H9 (cell line): ENCODE results near the gene VIPR1. TPM values are rescaled to one million over a fixed set of nuclear protein-coding genes. Genes with fewer than 3 reads are reported as not detected.

ENCODE experiments used
- DNase-seq: peaks from one replicate; pipeline ENCODE4 v3.0.0-alpha.2; 2017
- H2AFZ ChIP-seq: one replicate; pipeline ENCODE4 v1.6.1; 2013; ENCODE audit warnings: mild to moderate bottlenecking, low read length, control low read depth, moderate library complexity
- H2AK5ac ChIP-seq: 2 replicates; pipeline ENCODE4 v1.6.1; 2013; ENCODE audit warnings: low read length, control low read depth, mixed read lengths; ENCODE audit not compliant: insufficient read length
- H2BK120ac ChIP-seq: one replicate; pipeline ENCODE4 v1.6.1; 2013; ENCODE audit warnings: low read depth, mild to moderate bottlenecking, low read length, control low read depth, inconsistent platforms; ENCODE audit not compliant: poor library complexity, severe bottlenecking
- H2BK12ac ChIP-seq: 2 replicates; pipeline ENCODE4 v1.6.1; 2013; ENCODE audit warnings: low read length, control low read depth, mixed read lengths, low read depth; ENCODE audit not compliant: insufficient read length
- H2BK15ac ChIP-seq: 2 replicates; pipeline ENCODE4 v1.6.1; 2013; ENCODE audit warnings: low read depth, low read length, control low read depth
- H2BK20ac ChIP-seq: one replicate; pipeline ENCODE4 v1.6.1; 2013; ENCODE audit warnings: low read depth, mild to moderate bottlenecking, low read length, control low read depth, inconsistent platforms; ENCODE audit not compliant: poor library complexity, severe bottlenecking
- H2BK5ac ChIP-seq: 2 replicates; pipeline ENCODE4 v1.6.1; 2013; ENCODE audit warnings: low read length, control low read depth, mixed read lengths; ENCODE audit not compliant: insufficient read length
- H3K14ac ChIP-seq: 2 replicates; pipeline ENCODE4 v1.6.1; 2013; ENCODE audit warnings: low read length, control low read depth; ENCODE audit not compliant: insufficient read depth
- H3K18ac ChIP-seq: 2 replicates; pipeline ENCODE4 v1.6.1; 2013; ENCODE audit warnings: low read depth, mild to moderate bottlenecking, mixed read lengths, low read length, control low read depth; ENCODE audit not compliant: insufficient read length
- H3K23ac ChIP-seq: 2 replicates; pipeline ENCODE4 v1.6.1; 2013; ENCODE audit warnings: low read length, control low read depth, mixed read lengths, low read depth; ENCODE audit not compliant: insufficient read length
- H3K23me2 ChIP-seq: 2 replicates; pipeline ENCODE4 v1.6.1; 2013; ENCODE audit warnings: low read depth, mild to moderate bottlenecking, mixed read lengths, low read length, control low read depth; ENCODE audit not compliant: insufficient read length, poor library complexity, severe bottlenecking
- H3K27ac ChIP-seq: 2 replicates; pipeline ENCODE4 v1.5.1; 2013; ENCODE audit warnings: low read length, control low read depth, mixed read lengths, low read depth; ENCODE audit not compliant: insufficient read length
- H3K27me3 ChIP-seq: 2 replicates; pipeline ENCODE4 v1.6.1; 2013; ENCODE audit warnings: low read length, control low read depth, inconsistent platforms; ENCODE audit not compliant: insufficient read depth
- H3K4ac ChIP-seq: 2 replicates; pipeline ENCODE4 v1.6.1; 2013; ENCODE audit warnings: low read depth, mild to moderate bottlenecking, control low read depth, inconsistent platforms, low read length, moderate library complexity
- H3K4me1 ChIP-seq: 2 replicates; pipeline ENCODE4 v1.6.1; 2013; ENCODE audit warnings: low read length, control low read depth, inconsistent platforms; ENCODE audit not compliant: insufficient read depth
- H3K4me2 ChIP-seq: 2 replicates; pipeline ENCODE4 v1.6.1; 2013; ENCODE audit warnings: low read length, control low read depth, mixed read lengths; ENCODE audit not compliant: insufficient read length, insufficient read depth
- H3K56ac ChIP-seq: 2 replicates; pipeline ENCODE4 v1.6.1; 2013; ENCODE audit warnings: low read depth, mild to moderate bottlenecking, mixed read lengths, low read length, control low read depth; ENCODE audit not compliant: insufficient read length
- H3K79me1 ChIP-seq: 2 replicates; pipeline ENCODE4 v1.6.1; 2013; ENCODE audit warnings: low read depth, mild to moderate bottlenecking, moderate library complexity, low read length, control low read depth, inconsistent platforms; ENCODE audit not compliant: insufficient read depth, poor library complexity, severe bottlenecking
- H3K79me2 ChIP-seq: 2 replicates; pipeline ENCODE4 v1.6.1; 2013; ENCODE audit warnings: low read length, control low read depth, inconsistent platforms; ENCODE audit not compliant: insufficient read depth
- H3K9ac ChIP-seq: 2 replicates; pipeline ENCODE4 v1.6.1; 2013; ENCODE audit warnings: low read length, control low read depth, mixed read lengths; ENCODE audit not compliant: insufficient read length; ENCODE audit errors: extremely low read depth
- H3K9me3 ChIP-seq: one replicate; pipeline ENCODE4 v1.6.1; 2013; ENCODE audit warnings: low read depth, low read length, inconsistent platforms; ENCODE audit not compliant: control insufficient read depth
- H3T11ph ChIP-seq: one replicate; pipeline ENCODE4 v1.6.1; 2013; ENCODE audit warnings: mild to moderate bottlenecking, low read length, control low read depth, inconsistent platforms
- H4K20me1 ChIP-seq: one replicate; pipeline ENCODE4 v1.6.1; 2013; ENCODE audit not compliant: control insufficient read depth, insufficient read length, insufficient read depth
- H4K5ac ChIP-seq: 2 replicates; pipeline ENCODE4 v1.6.1; 2013; ENCODE audit warnings: low read depth, mild to moderate bottlenecking, mixed read lengths, low read length, control low read depth; ENCODE audit not compliant: insufficient read length
- H4K8ac ChIP-seq: replicated peaks from 2 replicates; pipeline ENCODE4 v1.6.1; 2013; ENCODE audit warnings: low read length, control low read depth, mixed read lengths, low read depth; ENCODE audit not compliant: insufficient read length
- H4K91ac ChIP-seq: 2 replicates; pipeline ENCODE4 v1.6.1; 2013; ENCODE audit warnings: low read depth, mild to moderate bottlenecking, moderate library complexity, mixed read lengths, low read length, control low read depth; ENCODE audit not compliant: insufficient read length
- H3K27ac Mint-ChIP-seq, 3 experiments: 2 replicates in 2 of 3; 3 replicates in 1 of 3; pipeline ENCODE4 v1.8.0; 2020 to 2021; ENCODE audit warnings: mixed read lengths in 3 of 3, mild to moderate bottlenecking in 1 of 3, moderate library complexity in 1 of 3
- H3K27me3 Mint-ChIP-seq: 2 replicates; pipeline ENCODE4 v1.8.0; 2021; ENCODE audit warnings: low read depth, mild to moderate bottlenecking, moderate library complexity, mixed read lengths
- H3K36me3 Mint-ChIP-seq, 3 experiments: 2 replicates in 2 of 3; 3 replicates in 1 of 3; pipeline ENCODE4 v1.8.0; 2020 to 2021; ENCODE audit warnings: low read depth in 3 of 3, mixed read lengths in 3 of 3; ENCODE audit not compliant: insufficient read depth in 1 of 3
- H3K4me1 Mint-ChIP-seq, 2 experiments: 2 replicates each; pipeline ENCODE4 v1.8.0; 2020; ENCODE audit warnings: mixed read lengths in 2 of 2
- H3K4me3 Mint-ChIP-seq, 2 experiments: 2 replicates in 1 of 2; 3 replicates in 1 of 2; pipeline ENCODE4 v1.8.0; 2020 to 2021; ENCODE audit warnings: mild to moderate bottlenecking in 2 of 2, mixed read lengths in 2 of 2, moderate library complexity in 1 of 2
- H3K9me3 Mint-ChIP-seq, 2 experiments: 2 replicates in 1 of 2; 3 replicates in 1 of 2; pipeline ENCODE4 v1.8.0; 2020; ENCODE audit warnings: mild to moderate bottlenecking in 2 of 2, mixed read lengths in 2 of 2, moderate library complexity in 1 of 2
- WGBS: extraction: QIAGEN DNeasy Blood & Tissue Kit; methylation state at CpG from one replicate; pipeline ENCODE4 v1.1.7; 2013; ENCODE audit warnings: missing lambda C conversion rate, low lambda C conversion rate, mixed read lengths; ENCODE audit not compliant: insufficient read length; ENCODE audit errors: extremely low coverage; 5-methylcytosine and 5-hydroxymethylcytosine counted together
- total RNA-seq: library from RNA; stranded (reverse); gene quantifications from 2 replicates; pipeline ENCODE4 v1.2.1, GENCODE V29; 2021
- TF ChIP-seq, protein P1 (sequence below): fragments of 200-600 bp; sonication (generic); conservative IDR thresholded peaks from 3 replicates; pipeline ENCODE4 v1.8.0; 2021; ENCODE audit warnings: antibody characterized with exemption, mild to moderate bottlenecking

VIPR1 gene
- total RNA-seq, 1 experiment from 2014 or later: 6.5 TPM

- H3K79me1 ChIP-seq: no peaks in the 10 kb centered on the region
- H3K79me2 ChIP-seq: no peaks in the 10 kb centered on the region
- no peak overlapping the region for H2AFZ ChIP-seq
Measured at GRCh38 chr3:42473083-42473932, 29.1 kb upstream of the VIPR1 start.

More at GRCh38 chr3:42473083-42473932, 29.1 kb upstream of the VIPR1 start:
- no peaks in the 10 kb centered on the region for H3K9me3 Mint-ChIP-seq
- H4K5ac ChIP-seq: no peak overlapping the region
- no CpG with 5 or more reads among the region's 10 CpGs for WGBS
- no peak overlapping the region for H2BK15ac ChIP-seq
- TF ChIP-seq, protein P1, sequence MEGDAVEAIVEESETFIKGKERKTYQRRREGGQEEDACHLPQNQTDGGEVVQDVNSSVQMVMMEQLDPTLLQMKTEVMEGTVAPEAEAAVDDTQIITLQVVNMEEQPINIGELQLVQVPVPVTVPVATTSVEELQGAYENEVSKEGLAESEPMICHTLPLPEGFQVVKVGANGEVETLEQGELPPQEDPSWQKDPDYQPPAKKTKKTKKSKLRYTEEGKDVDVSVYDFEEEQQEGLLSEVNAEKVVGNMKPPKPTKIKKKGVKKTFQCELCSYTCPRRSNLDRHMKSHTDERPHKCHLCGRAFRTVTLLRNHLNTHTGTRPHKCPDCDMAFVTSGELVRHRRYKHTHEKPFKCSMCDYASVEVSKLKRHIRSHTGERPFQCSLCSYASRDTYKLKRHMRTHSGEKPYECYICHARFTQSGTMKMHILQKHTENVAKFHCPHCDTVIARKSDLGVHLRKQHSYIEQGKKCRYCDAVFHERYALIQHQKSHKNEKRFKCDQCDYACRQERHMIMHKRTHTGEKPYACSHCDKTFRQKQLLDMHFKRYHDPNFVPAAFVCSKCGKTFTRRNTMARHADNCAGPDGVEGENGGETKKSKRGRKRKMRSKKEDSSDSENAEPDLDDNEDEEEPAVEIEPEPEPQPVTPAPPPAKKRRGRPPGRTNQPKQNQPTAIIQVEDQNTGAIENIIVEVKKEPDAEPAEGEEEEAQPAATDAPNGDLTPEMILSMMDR: no peak
- peaks cover 18% of the 10 kb centered on the region for H3K27me3 Mint-ChIP-seq
- H3K23me2 ChIP-seq: no peaks in the 10 kb centered on the region
- H3K27me3 ChIP-seq: no peaks in the 10 kb centered on the region
- H3T11ph ChIP-seq: no peak overlapping the region
- no peaks in the 10 kb centered on the region for H4K20me1 ChIP-seq
- no peaks in the 10 kb centered on the region for H3K36me3 Mint-ChIP-seq
- H3K4me1 Mint-ChIP-seq: peaks cover 3 to 6% of the 10 kb centered on the region in 2 experiments; a peak in 2 of 4 replicates
- no peak overlapping the region for H2BK120ac ChIP-seq
- H2BK5ac ChIP-seq: no peak overlapping the region
- no peak for DNase-seq
- H3K4me1 ChIP-seq: no peaks in the 10 kb centered on the region
- no peak overlapping the region for H3K4me2 ChIP-seq
- H3K27ac ChIP-seq: no peak overlapping the region
- no peaks in the 10 kb centered on the region for H3K9me3 ChIP-seq
- H3K27ac Mint-ChIP-seq: peak overlapping the region in 1 of 3 experiments; percentile 33; a peak in 3 of 7 replicates
- H2BK12ac ChIP-seq: no peak overlapping the region
- H3K14ac ChIP-seq: no peak overlapping the region
- H2AK5ac ChIP-seq: no peak overlapping the region
- H4K8ac ChIP-seq: no peak overlapping the region
- H4K91ac ChIP-seq: no peak overlapping the region
- H3K23ac ChIP-seq: no peak overlapping the region
- H2BK20ac ChIP-seq: no peak overlapping the region
- no peak overlapping the region for H3K18ac ChIP-seq
- no peak overlapping the region for H3K9ac ChIP-seq
- no peak overlapping the region for H3K4ac ChIP-seq
- H3K56ac ChIP-seq: no peak overlapping the region
- H3K4me3 Mint-ChIP-seq: no peak overlapping the region
